ENCODE measurements around the gene UBE2U.
"Not testable (repeated sequence)": the region's sequence is repeated elsewhere in the genome, so short reads cannot be mapped to it uniquely, and the experiment has no call there.

Gene UBE2U

GRCh38 chr1:64194168-64195080 lies 9.0 kb upstream of the UBE2U start:
- DNase-seq: no peak

- DNase-seq: no peak
These were observed 8.4 kb upstream of the UBE2U start for GRCh38 chr1:64195081-64195395.

GRCh38 chr1:64196074-64196870 lies 7.2 kb upstream of the UBE2U start:
- DNase-seq: no peak

- DNase-seq: no peak
These were observed 6.3 kb upstream of the UBE2U start for GRCh38 chr1:64197076-64197475.

GRCh38 chr1:64199154-64199553 lies 4.3 kb upstream of the UBE2U start:
- DNase-seq: no peak

GRCh38 chr1:64200064-64200463 lies 3.4 kb upstream of the UBE2U start:
- DNase-seq: no peak

GRCh38 chr1:64209221-64209620 lies 5.8 kb downstream of the UBE2U start:
- DNase-seq: no peak

GRCh38 chr1:64212031-64212430 lies 8.6 kb downstream of the UBE2U start:
- no peak for DNase-seq

- DNase-seq: no peak
These were observed 12.2 kb downstream of the UBE2U start for GRCh38 chr1:64215576-64215975.

- no peak for DNase-seq
These were observed 16.8 kb downstream of the UBE2U start for GRCh38 chr1:64220241-64220640.

- no peak for DNase-seq
These were observed 20.1 kb downstream of the UBE2U start for GRCh38 chr1:64223329-64224151.

- not testable (repeated sequence) for DNase-seq
These were observed 20.8 kb downstream of the UBE2U start for GRCh38 chr1:64224236-64224635.

GRCh38 chr1:64228167-64228957 lies 24.9 kb downstream of the UBE2U start:
- DNase-seq: no peak

GRCh38 chr1:64229307-64229706 lies 25.9 kb downstream of the UBE2U start:
- DNase-seq: no peak

GRCh38 chr1:64231153-64231552 lies 27.7 kb downstream of the UBE2U start:
- no peak for DNase-seq

GRCh38 chr1:64231654-64232053 lies 28.2 kb downstream of the UBE2U start:
- no peak for DNase-seq

- no peak for DNase-seq
These were observed 31.3 kb downstream of the UBE2U start for GRCh38 chr1:64234714-64235113.

GRCh38 chr1:64235181-64235580 lies 31.8 kb downstream of the UBE2U start:
- DNase-seq: no peak

GRCh38 chr1:64235910-64236309 lies 32.5 kb downstream of the UBE2U start:
- no peak for DNase-seq

GRCh38 chr1:64236541-64236954 lies 33.1 kb downstream of the UBE2U start:
- DNase-seq: no peak

GRCh38 chr1:64239519-64239918 lies 36.1 kb downstream of the UBE2U start:
- not testable (repeated sequence) for DNase-seq

GRCh38 chr1:64240206-64240605 lies 36.8 kb downstream of the UBE2U start:
- DNase-seq: no peak
